ENCODE results near the gene ARSA. TPM values are rescaled to one million over a fixed set of nuclear protein-coding genes. Genes with fewer than 3 reads are reported as not detected.
"Not testable (repeated sequence)": the region's sequence is repeated elsewhere in the genome, so short reads cannot be mapped to it uniquely, and the experiment has no call there.

ARSA gene
- total RNA-seq, 1 donor from 2014 or later, result 38.1 TPM

GRCh38 chr22:50608058-50608840 lies 19.7 kb downstream of the ARSA start:
- DNase-seq (ENCODE audit: low spot score); ATAC-seq; intact Hi-C loops (cut with DNase I): not testable (repeated sequence)

- intact Hi-C loops (cut with DNase I), result no loop called here
- DNase-seq (ENCODE audit: low spot score) (no peak), ATAC-seq (no peak)
Measured at GRCh38 chr22:50607659-50608020, 20.3 kb downstream of the ARSA start.

- DNase-seq (ENCODE audit: low spot score), result no peak
- intact Hi-C loops (cut with DNase I), result no loop called here
- no peak for ATAC-seq
Measured at GRCh38 chr22:50606946-50607658, 20.9 kb downstream of the ARSA start.

- ATAC-seq (no peak), DNase-seq (ENCODE audit: low spot score) (no peak)
- intact Hi-C loops (cut with DNase I), result no loop called here
Measured at GRCh38 chr22:50606165-50606945, 21.6 kb downstream of the ARSA start.

- DNase-seq (ENCODE audit: low spot score), result no peak
- no peak for ATAC-seq
- intact Hi-C loops (cut with DNase I), result no loop called here
Measured at GRCh38 chr22:50605613-50606074, 22.3 kb downstream of the ARSA start.

GRCh38 chr22:50605002-50605612 lies 22.8 kb downstream of the ARSA start:
- DNase-seq (ENCODE audit: low spot score), result no peak
- intact Hi-C loops (cut with DNase I), result no loop called here
- ATAC-seq, result no peak

- no peak for ATAC-seq
- DNase-seq (ENCODE audit: low spot score), result no peak
- intact Hi-C loops (cut with DNase I), result no loop called here
Measured at GRCh38 chr22:50604256-50605001, 23.5 kb downstream of the ARSA start.

- intact Hi-C loops (cut with DNase I), result no loop called here
- no peak for DNase-seq (ENCODE audit: low spot score)
Measured at GRCh38 chr22:50603511-50604255, 24.3 kb downstream of the ARSA start.

GRCh38 chr22:50602338-50602700 lies 25.6 kb downstream of the ARSA start:
- DNase-seq (ENCODE audit: low spot score), result no peak
- intact Hi-C loops (cut with DNase I), result no loop called here
- ATAC-seq, result no peak

More at GRCh38 chr22:50603511-50604255, 24.3 kb downstream of the ARSA start:
- no peak for ATAC-seq

- intact Hi-C loops (cut with DNase I), result no loop called here
- ATAC-seq (no peak), DNase-seq (ENCODE audit: low spot score) (no peak)
Measured at GRCh38 chr22:50601669-50602337, 26.1 kb downstream of the ARSA start.

- ATAC-seq, result peak; percentile 8
- intact Hi-C loops (cut with DNase I), result no loop called here
Measured at GRCh38 chr22:50600967-50601668, 26.8 kb downstream of the ARSA start.

GRCh38 chr22:50600538-50600937 lies 27.4 kb downstream of the ARSA start, which contains the start of gene MAPK8IP2:
TSS of gene MAPK8IP2 (plus strand) at chr22:50600793. CDS start at chr22:50600819, 26 bp downstream.
- intact Hi-C loops (cut with DNase I), result no loop called here
- no peak for ATAC-seq
- no peak for DNase-seq (ENCODE audit: low spot score)

More at GRCh38 chr22:50600967-50601668, 26.8 kb downstream of the ARSA start:
- no peak for DNase-seq (ENCODE audit: low spot score)

- DNase-seq (ENCODE audit: low spot score), result peak; percentile 78
- intact Hi-C loops (cut with DNase I), result no loop called here
Measured at GRCh38 chr22:50599816-50600455, 28.0 kb downstream of the ARSA start.

GRCh38 chr22:50597097-50597496 lies 30.9 kb downstream of the ARSA start:
- ATAC-seq (no peak), DNase-seq (ENCODE audit: low spot score) (no peak)
- intact Hi-C loops (cut with DNase I), result no loop called here

More at GRCh38 chr22:50599816-50600455, 28.0 kb downstream of the ARSA start:
- peak; percentile 79 for ATAC-seq

- DNase-seq (ENCODE audit: low spot score) (no peak), ATAC-seq (no peak)
- intact Hi-C loops (cut with DNase I), result no loop called here
Measured at GRCh38 chr22:50595189-50595588, 32.8 kb downstream of the ARSA start.

- intact Hi-C loops (cut with DNase I), result no loop called here
- no peak for ATAC-seq
- DNase-seq (ENCODE audit: low spot score), result no peak
Measured at GRCh38 chr22:50587407-50587806, 40.5 kb downstream of the ARSA start.
